Prostate gland (tissue), 2 donors: ENCODE results near the gene ATP12A. TPM values are rescaled to one million over a fixed set of nuclear protein-coding genes. Genes with fewer than 3 reads are reported as not detected.

Source experiments
- DNase-seq: peaks from one replicate; pipeline ENCODE4 v3.0.0-alpha.2; 2019; ENCODE audit warnings: low spot score
- H3K27ac ChIP-seq, 2 donors: fragments of 200-600 bp; sonication (generic); 2 replicates each; pipeline ENCODE4 v1.5.1; 2017 to 2019
- H3K27me3 ChIP-seq: fragments of 200-600 bp; sonication (generic); replicated peaks from 2 replicates; pipeline ENCODE4 v1.5.1; 2019; ENCODE audit not compliant: insufficient read depth
- H3K36me3 ChIP-seq, 2 donors: fragments of 200-600 bp; sonication (generic); 1 replicate in 1 of 2; 2 replicates in 1 of 2; pipeline versions ENCODE4 v1.5.1 to v1.8.1; 2017 to 2019
- H3K4me1 ChIP-seq: fragments of 200-600 bp; sonication (generic); replicated peaks from 2 replicates; pipeline ENCODE4 v1.5.1; 2019
- H3K4me3 ChIP-seq, 2 donors: fragments of 200-600 bp; sonication (generic); 2 replicates each; pipeline ENCODE4 v1.5.1; 2017 to 2019
- H3K9me3 ChIP-seq: fragments of 200-600 bp; sonication (generic); 2 replicates; pipeline ENCODE4 v1.5.1; 2017
- POLR2A ChIP-seq: fragments of 450-650 bp; IDR thresholded peaks from one replicate; pipeline ENCODE4 v1.6.1; 2016; ENCODE audit warnings: antibody characterized with exemption, mild to moderate bottlenecking
- POLR2AphosphoS5 ChIP-seq: sonication (generic); formaldehyde crosslinking; IDR thresholded peaks from one replicate; pipeline ENCODE4 v1.6.1; 2017; ENCODE audit warnings: antibody characterized with exemption
- intact Hi-C: fragments of 100-400 bp; cut with DNase I; formaldehyde crosslinking; loops from one replicate; pipeline ENCODE4 v1.14.2; 2022
- small RNA-seq, 2 donors: library from RNA; depleted of rRNA; stranded (forward); fragments of <200 nt; gene quantifications; one replicate each; pipeline ENCODE3, GENCODE V24; 2016
- total RNA-seq, 2 donors: library from RNA; depleted of rRNA; stranded (reverse); fragments of >200 nt; gene quantifications; one replicate each; pipeline ENCODE4 v1.1.0, GENCODE V29; 2016
- TF ChIP-seq, protein P1 (sequence below), 4 experiments: fragments of 200-600 bp in 2 of 4; fragments of 450-650 bp in 2 of 4; sonication (generic) in 2 of 4; IDR thresholded peaks; 1 replicate in 3 of 4; 2 replicates in 1 of 4; pipeline ENCODE4 v1.5.1; 2016 to 2019; ENCODE audit warnings: antibody characterized with exemption in 4 of 4, mild to moderate bottlenecking in 2 of 4, moderate library complexity in 2 of 4

ATP12A gene
- total RNA-seq, 2 donors from 2014 or later: 0.09 to 0.91 TPM

DNA sequence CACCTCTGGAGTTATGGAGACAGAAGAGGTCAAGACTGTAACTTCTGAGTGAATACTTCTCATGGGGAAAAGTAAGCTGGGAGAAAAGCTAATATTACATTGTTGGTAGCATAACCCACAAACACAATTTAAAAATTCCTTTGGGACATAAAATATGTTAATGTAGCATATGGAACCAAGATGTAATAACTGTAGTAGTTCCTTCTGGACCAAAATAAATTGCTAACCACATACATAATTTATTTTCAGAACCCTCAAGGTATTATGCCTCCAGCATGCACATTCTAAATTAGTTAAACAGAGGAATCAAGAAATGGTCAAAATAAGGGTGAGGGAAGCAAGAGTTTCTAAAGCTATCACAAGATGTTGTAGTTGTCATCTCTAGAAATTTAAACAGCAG lies 79.0 kb downstream of the ATP12A start:
- Histone ChIP-seq H3K4me1 (no peaks in the 10 kb centered on the region), H3K4me3 (no peak overlapping the region), H3K27ac (no peak overlapping the region), H3K9me3 (no peaks in the 10 kb centered on the region), H3K36me3 (no peaks in the 10 kb centered on the region), H3K27me3 (no peaks in the 10 kb centered on the region)
- intact Hi-C loops: no loop called here
- TF ChIP-seq POLR2A (no peak), POLR2AphosphoS5 (no peak)
- TF ChIP-seq, protein P1, sequence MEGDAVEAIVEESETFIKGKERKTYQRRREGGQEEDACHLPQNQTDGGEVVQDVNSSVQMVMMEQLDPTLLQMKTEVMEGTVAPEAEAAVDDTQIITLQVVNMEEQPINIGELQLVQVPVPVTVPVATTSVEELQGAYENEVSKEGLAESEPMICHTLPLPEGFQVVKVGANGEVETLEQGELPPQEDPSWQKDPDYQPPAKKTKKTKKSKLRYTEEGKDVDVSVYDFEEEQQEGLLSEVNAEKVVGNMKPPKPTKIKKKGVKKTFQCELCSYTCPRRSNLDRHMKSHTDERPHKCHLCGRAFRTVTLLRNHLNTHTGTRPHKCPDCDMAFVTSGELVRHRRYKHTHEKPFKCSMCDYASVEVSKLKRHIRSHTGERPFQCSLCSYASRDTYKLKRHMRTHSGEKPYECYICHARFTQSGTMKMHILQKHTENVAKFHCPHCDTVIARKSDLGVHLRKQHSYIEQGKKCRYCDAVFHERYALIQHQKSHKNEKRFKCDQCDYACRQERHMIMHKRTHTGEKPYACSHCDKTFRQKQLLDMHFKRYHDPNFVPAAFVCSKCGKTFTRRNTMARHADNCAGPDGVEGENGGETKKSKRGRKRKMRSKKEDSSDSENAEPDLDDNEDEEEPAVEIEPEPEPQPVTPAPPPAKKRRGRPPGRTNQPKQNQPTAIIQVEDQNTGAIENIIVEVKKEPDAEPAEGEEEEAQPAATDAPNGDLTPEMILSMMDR (IDR thresholded peaks at IDR 0.05): no peak
- DNase-seq: no peak

Small RNA genes within 50 kb of the gene (small RNA-seq; reads per million reads assigned to genes)
- gene RNY1P7: 0 reads per million in 2 donors

Other genes starting within 250 kb of the ATP12A start
- 10 to 100 TPM; 27.2 to 35.8 TPM for gene PARP4, start 167.6 kb upstream of the ATP12A start, total RNA-seq
- 10 to 100 TPM in 1 of 2 donors, not detected in 1; 16.4 TPM for gene RNF17, start 83.8 kb downstream of the ATP12A start, total RNA-seq